ENCODE measurements around the gene HELZ2. TPM values are rescaled to one million over a fixed set of nuclear protein-coding genes. Genes with fewer than 3 reads are reported as not detected.

Gene HELZ2
- total and polyA plus RNA-seq, 2 donors (not counting 1 experiment from before 2014, with no cell fraction given), result 3.3 to 47.6 TPM

- Histone ChIP-seq H3K36me3 (ENCODE audit: control insufficient read depth, insufficient read depth, low read length) (no peaks in the 10 kb centered on the region), H3K79me2 (ENCODE audit: control insufficient read depth, insufficient read depth, low read length) (no peaks in the 10 kb centered on the region), H3K9me3 (ENCODE audit: control insufficient read depth, insufficient read depth, low read depth, low read length) (no peaks in the 10 kb centered on the region), H2AFZ (ENCODE audit: low read length) (no peak overlapping the region), H3K4me1 (ENCODE audit: control insufficient read depth, extremely low read depth, insufficient read depth, low read length) (no peaks in the 10 kb centered on the region), H3K4me2 (ENCODE audit: extremely low read depth, insufficient read depth, low read length) (no peak overlapping the region), H3K27me3 (ENCODE audit: control insufficient read depth, insufficient read depth, low read length) (peaks cover 7% of the 10 kb centered on the region), H3K4me3 (replicated peaks in 1 of 4; ENCODE audit: control extremely low read depth in 1 of 4, insufficient read depth in 1 of 4, low read depth in 3 of 4, low read length in 4 of 4) (no peak overlapping the region), H3K9ac (ENCODE audit: insufficient read depth, low read length) (no peak overlapping the region), H4K20me1 (ENCODE audit: control insufficient read depth, extremely low read depth, insufficient read depth, low read length) (no peaks in the 10 kb centered on the region), H3K27ac (ENCODE audit: insufficient read depth, low read length) (no peak overlapping the region)
- TF ChIP-seq, protein P1, sequence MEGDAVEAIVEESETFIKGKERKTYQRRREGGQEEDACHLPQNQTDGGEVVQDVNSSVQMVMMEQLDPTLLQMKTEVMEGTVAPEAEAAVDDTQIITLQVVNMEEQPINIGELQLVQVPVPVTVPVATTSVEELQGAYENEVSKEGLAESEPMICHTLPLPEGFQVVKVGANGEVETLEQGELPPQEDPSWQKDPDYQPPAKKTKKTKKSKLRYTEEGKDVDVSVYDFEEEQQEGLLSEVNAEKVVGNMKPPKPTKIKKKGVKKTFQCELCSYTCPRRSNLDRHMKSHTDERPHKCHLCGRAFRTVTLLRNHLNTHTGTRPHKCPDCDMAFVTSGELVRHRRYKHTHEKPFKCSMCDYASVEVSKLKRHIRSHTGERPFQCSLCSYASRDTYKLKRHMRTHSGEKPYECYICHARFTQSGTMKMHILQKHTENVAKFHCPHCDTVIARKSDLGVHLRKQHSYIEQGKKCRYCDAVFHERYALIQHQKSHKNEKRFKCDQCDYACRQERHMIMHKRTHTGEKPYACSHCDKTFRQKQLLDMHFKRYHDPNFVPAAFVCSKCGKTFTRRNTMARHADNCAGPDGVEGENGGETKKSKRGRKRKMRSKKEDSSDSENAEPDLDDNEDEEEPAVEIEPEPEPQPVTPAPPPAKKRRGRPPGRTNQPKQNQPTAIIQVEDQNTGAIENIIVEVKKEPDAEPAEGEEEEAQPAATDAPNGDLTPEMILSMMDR (conservative IDR thresholded peaks at IDR 0.05 in 1 of 2, IDR thresholded peaks at IDR 0.05 in 1 of 2; ENCODE audit: low read depth in 1 of 2, low read length in 2 of 2), result no peak
- no peak for TF ChIP-seq EZH2 (IDR thresholded peaks at IDR 0.05; ENCODE audit: low read length, missing control alignments)
- no peak for DNase-seq (ENCODE audit: low read depth in 2 of 2)
These were observed 44.7 kb downstream of the HELZ2 start for GRCh38 chr20:63529180-63529860.

GRCh38 chr20:63527184-63527583, 46.9 kb downstream of the HELZ2 start:
- Histone ChIP-seq H4K20me1 (ENCODE audit: control insufficient read depth, extremely low read depth, insufficient read depth, low read length) (no peaks in the 10 kb centered on the region), H3K27ac (ENCODE audit: insufficient read depth, low read length) (no peak overlapping the region), H3K4me3 (replicated peaks in 1 of 4; ENCODE audit: control extremely low read depth in 1 of 4, insufficient read depth in 1 of 4, low read depth in 3 of 4, low read length in 4 of 4) (no peak overlapping the region), H3K4me1 (ENCODE audit: control insufficient read depth, extremely low read depth, insufficient read depth, low read length) (no peaks in the 10 kb centered on the region), H3K27me3 (ENCODE audit: control insufficient read depth, insufficient read depth, low read length) (peaks cover 6% of the 10 kb centered on the region), H3K9me3 (ENCODE audit: control insufficient read depth, insufficient read depth, low read depth, low read length) (no peaks in the 10 kb centered on the region), H3K79me2 (ENCODE audit: control insufficient read depth, insufficient read depth, low read length) (peaks cover 3% of the 10 kb centered on the region), H3K9ac (ENCODE audit: insufficient read depth, low read length) (no peak overlapping the region), H3K4me2 (ENCODE audit: extremely low read depth, insufficient read depth, low read length) (no peak overlapping the region), H3K36me3 (ENCODE audit: control insufficient read depth, insufficient read depth, low read length) (peaks cover 5% of the 10 kb centered on the region), H2AFZ (ENCODE audit: low read length) (no peak overlapping the region)
- DNase-seq (ENCODE audit: low read depth in 2 of 2), result no peak
- no peak for TF ChIP-seq EZH2 (IDR thresholded peaks at IDR 0.05; ENCODE audit: low read length, missing control alignments)
- TF ChIP-seq, protein P1 (conservative IDR thresholded peaks at IDR 0.05 in 1 of 2, IDR thresholded peaks at IDR 0.05 in 1 of 2; ENCODE audit: low read depth in 1 of 2, low read length in 2 of 2), result no peak

DNA sequence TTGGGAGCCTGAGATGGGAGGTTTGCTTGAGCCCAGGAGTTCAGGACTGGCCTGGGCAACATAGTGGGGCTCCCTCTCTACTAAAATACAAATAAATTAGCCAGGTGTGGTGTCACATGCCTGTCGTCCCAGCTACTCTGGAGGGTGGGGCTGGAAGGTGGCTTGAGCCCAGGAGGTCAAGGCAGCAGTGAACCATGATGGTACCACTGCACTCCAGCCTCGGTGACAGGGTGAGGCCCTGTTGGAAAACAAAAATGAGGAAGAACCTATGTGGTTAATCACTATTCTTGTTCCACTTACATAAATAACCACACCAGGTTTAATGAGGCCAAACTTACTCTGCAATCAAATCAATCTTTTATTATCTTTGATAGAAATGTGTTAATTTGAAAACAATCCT, 48.1 kb downstream of the HELZ2 start:
- TF ChIP-seq, protein P1 (conservative IDR thresholded peaks at IDR 0.05 in 1 of 2, IDR thresholded peaks at IDR 0.05 in 1 of 2; ENCODE audit: low read depth in 1 of 2, low read length in 2 of 2), result no peak
- no peak for TF ChIP-seq EZH2 (IDR thresholded peaks at IDR 0.05; ENCODE audit: low read length, missing control alignments)
- Histone ChIP-seq H3K4me3 (replicated peaks in 1 of 4; ENCODE audit: control extremely low read depth in 1 of 4, insufficient read depth in 1 of 4, low read depth in 3 of 4, low read length in 4 of 4) (no peak overlapping the region), H3K27me3 (ENCODE audit: control insufficient read depth, insufficient read depth, low read length) (no peaks in the 10 kb centered on the region), H3K27ac (ENCODE audit: insufficient read depth, low read length) (no peak overlapping the region), H3K4me2 (ENCODE audit: extremely low read depth, insufficient read depth, low read length) (no peak overlapping the region), H2AFZ (ENCODE audit: low read length) (no peak overlapping the region), H3K36me3 (ENCODE audit: control insufficient read depth, insufficient read depth, low read length) (peaks cover 5% of the 10 kb centered on the region), H3K9ac (ENCODE audit: insufficient read depth, low read length) (no peak overlapping the region), H3K79me2 (ENCODE audit: control insufficient read depth, insufficient read depth, low read length) (peaks cover 14% of the 10 kb centered on the region), H3K4me1 (ENCODE audit: control insufficient read depth, extremely low read depth, insufficient read depth, low read length) (peaks cover 2% of the 10 kb centered on the region), H3K9me3 (ENCODE audit: control insufficient read depth, insufficient read depth, low read depth, low read length) (no peaks in the 10 kb centered on the region), H4K20me1 (ENCODE audit: control insufficient read depth, extremely low read depth, insufficient read depth, low read length) (no peaks in the 10 kb centered on the region)
- DNase-seq (ENCODE audit: low read depth in 2 of 2), result no peak

Measured in fibroblast of lung (primary cell).